G401 (cell line): Measurements from ENCODE around the gene C1QA. TPM values are rescaled to one million over a fixed set of nuclear protein-coding genes. Genes with fewer than 3 reads are reported as not detected.
A peak's percentile ranks its signal among the peaks of the same experiment; 100 is the strongest.

ENCODE experiments used
- DNase-seq: peaks from one replicate; pipeline ENCODE4 v3.0.0-alpha.2; 2015; ENCODE audit warnings: low spot score
- in situ Hi-C: cut with HindIII; loops from 2 replicates; pipeline ENCODE4 v1.10.0; 2016; ENCODE audit warnings: low sequenced_read_pairs, mixed read lengths
- total RNA-seq: library from RNA; depleted of rRNA; stranded (reverse); fragments of >200 nt; shearing (Covaris generic); gene quantifications from 2 replicates; pipeline ENCODE4 v1.2.3, GENCODE V29; 2014

C1QA gene
- total RNA-seq, 1 experiment from 2014 or later, result not detected

DNA sequence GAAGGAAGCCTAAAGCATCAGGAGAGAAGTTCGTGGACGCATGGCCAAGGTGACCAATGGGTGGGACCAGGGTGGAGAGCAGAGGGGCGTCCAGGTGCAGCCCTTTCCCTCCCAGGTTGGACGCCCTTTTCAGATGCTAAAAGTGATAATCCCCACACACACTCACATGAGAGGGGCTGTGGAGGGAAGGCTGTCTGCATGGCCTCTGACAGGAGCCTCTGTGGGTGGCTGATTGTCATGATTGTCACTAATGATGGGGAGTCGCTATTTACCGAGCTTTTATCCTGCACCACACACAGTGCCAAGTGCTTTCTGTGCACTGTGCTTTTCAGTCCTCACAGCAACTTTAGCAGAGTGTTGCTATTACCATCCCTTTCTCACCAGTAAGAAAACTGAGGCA lies 27.1 kb upstream of the C1QA start:
- in situ Hi-C loops, result no loop called here
- DNase-seq, result no peak

DNA sequence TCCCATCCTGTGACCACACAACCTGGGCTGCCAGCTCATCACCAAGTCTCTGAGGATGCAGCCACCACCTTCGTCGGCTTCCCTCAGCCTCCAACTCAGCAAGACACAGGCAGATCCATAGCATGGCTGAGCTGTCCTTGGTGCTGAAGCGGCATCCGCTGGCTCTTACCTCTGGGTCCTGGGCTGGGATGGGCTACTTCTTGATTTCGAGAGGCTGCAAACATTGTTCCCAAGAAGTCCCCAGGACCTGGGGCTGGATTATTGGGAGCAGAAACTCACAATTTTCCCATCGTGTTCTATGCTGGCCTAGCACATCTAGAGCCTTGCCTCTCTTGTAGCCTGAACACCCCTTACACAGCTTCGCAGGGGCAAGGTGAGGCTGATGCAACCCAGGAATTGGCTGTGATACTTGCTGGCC lies 24.9 kb upstream of the C1QA start:
- in situ Hi-C loops, result no loop called here
- DNase-seq, result peak; percentile 11

DNA sequence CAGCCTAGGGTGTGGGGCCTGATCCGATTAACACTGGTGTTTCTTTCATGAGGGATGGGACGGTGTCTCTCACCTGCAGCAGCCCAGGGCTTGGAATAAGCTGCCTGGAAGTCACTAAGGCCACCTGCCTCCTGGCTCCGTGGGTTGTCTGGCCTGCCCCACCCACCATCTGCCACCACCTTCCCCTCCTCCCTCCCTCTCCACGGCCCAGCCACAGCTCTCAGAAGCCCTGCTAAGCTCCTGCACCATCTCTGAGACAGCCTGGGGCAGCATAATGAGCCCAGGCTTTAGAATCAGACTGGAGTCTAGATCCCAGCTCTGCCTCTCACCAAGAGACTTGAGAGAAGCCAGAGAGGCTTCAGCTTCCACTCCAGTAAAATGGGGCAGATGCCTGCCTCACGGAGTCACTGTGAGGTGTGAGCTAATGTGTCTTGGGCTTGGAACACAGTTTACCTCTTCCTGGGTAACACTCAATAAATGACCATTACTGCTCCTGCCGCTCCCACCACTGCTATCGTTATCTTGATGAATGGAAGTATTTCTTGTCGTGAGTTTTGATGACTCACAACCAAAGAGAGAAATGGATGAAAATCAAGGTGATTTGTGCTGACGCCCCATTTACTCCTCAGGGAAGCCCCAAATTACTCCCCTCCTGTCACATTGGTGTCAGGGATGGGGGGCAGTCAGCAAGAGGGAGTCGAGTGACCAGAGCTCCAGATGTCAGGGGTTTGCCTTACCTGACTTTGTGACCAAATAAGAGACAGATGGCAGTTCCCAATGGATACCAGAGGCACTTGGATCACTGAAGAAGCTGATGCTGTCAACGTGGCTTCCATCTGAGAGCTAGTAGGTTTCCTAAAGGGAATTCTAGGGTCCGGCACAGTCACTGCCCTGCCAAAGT lies 23.5 kb upstream of the C1QA start:
- peak; percentile 73 for DNase-seq
- in situ Hi-C loops, result no loop called here

DNA sequence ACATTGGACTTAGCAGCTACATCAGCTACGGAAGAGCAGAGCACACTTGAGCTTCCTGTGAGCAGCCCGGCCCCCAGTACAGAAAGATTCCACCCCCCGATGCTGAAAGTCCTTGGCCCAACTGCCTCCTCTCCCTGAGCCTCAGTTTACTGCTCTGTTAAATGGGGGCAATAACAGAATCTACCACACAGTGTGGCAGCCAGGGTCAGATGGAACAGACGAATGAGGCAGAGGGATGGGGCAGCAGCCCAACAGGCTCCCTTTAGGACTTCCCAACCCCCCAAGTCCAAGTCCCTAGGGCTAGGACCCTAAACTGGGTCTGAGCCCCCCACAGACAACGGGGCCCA lies 22.9 kb upstream of the C1QA start:
- in situ Hi-C loops, result no loop called here
- DNase-seq, result no peak

DNA sequence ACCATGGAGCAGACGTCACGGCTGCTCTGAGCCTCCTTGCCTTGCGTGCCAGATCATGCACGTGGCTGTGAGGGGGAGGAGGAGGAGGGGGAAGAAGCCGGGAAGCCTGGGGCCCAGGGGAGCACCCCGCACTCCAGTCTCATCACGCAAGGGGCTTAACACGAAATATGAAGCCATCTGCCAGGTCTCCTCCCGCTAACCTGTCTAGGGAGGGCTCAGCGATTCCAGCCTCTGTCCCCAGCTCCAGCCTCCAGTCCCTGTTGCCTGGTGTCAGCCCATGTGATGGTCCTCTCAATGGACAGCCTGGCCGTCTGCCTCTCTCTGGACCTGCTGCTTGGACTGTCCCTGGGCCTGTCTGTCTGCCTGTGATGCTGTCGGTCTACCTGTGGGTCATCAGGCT lies 22.5 kb upstream of the C1QA start:
- in situ Hi-C loops, result no loop called here
- no peak for DNase-seq

DNA sequence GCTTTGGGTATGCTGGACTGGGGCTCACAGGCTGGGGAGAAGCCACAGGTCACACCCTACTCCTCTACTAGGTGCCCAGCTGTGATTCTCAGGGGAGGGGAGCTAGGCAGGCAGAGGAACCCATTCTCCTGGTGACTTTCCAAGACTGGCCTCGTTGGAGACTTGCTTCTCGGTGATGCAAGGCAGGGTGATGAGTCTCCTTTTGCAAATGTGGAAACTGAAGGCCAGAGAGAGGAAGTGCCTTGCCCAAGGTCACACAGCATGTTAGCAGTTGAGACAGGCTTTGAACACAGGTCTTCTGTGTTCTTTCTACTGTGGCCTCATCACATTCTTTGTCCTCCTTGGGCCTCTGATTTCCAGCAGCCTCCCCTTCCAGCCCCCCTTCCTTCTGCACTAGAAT lies 20.5 kb upstream of the C1QA start:
- DNase-seq, result no peak
- in situ Hi-C loops, result no loop called here

DNA sequence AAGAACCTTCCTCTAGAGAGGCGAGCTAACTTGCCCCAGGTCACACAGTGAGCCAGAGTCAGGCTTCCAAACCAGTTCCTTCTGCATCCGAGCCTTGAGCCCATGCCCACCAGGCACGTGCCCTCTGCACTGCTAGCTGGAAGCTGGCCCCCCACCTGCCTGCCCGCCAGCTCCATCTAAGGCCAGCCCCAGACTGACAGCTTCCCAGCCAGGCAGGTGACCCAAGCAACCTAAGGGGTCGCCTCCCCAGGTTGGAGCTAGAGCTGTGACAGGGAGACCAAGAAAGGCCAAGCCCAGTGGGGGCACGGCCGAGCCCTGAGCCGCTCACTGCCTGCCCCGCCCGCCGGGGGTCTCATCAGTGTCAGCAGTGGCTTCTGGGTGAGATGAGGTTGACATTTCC lies 19.9 kb upstream of the C1QA start:
- no peak for DNase-seq
- in situ Hi-C loops, result no loop called here

DNA sequence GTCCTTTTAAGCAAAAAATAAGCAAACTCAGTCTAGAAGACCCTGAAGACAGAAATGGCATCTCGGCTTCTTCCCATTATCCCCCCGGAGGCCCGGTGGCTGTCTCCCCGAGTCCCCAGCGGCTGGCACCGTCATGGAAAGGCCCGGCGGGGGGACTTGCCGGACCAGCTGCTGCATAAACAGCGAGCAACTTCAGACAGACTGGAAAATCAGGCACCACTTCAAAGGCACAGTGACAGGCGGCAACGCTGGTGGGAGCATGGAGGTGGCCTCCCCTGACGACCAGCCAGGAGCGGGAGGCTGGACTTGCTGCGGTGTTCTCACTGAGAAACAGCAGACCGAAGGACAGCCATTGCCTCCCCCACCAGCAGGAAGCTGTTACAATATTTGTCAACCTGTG lies 18.4 kb upstream of the C1QA start:
- DNase-seq, result no peak
- in situ Hi-C loops, result no loop called here

DNA sequence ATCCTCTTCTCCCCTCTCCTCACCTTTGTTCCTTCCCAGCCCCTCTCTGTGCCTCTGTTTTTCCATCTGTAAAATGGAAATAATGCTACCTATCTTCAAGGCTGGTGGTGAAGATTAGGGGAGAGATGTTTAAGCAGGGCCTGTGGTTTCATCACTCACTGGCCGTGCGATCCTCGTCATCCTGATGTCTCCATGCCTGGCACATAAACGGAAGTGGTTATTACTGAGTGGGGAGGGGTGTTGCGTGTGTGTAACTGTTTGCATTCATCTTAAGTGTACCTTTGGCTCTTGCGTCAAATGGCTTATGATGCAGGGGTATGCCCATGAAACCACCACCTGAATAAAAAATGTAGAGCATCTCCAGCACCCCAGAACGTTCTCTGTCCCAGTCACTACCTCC lies 17.2 kb upstream of the C1QA start:
- in situ Hi-C loops, result no loop called here
- DNase-seq, result no peak

DNA sequence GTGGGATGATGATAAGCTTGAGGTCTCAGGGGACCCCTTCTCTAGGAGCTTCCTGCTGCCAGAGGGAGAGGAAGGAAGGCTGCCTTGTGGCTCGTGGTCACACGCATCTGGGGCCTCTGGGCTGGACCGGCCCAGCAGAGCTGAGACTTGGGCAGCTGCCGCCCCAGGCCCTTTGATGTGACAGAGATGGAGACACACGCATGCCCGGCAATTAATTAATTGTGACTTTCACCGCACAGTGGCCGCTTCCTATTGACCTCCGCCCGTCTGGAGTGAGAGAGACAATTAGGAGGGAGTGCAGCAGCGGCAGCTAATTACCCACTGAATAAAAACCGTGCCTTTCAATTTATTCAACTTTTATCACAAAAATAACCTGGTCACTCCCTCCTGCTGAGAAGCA lies 16.6 kb upstream of the C1QA start:
- in situ Hi-C loops, result no loop called here

DNA sequence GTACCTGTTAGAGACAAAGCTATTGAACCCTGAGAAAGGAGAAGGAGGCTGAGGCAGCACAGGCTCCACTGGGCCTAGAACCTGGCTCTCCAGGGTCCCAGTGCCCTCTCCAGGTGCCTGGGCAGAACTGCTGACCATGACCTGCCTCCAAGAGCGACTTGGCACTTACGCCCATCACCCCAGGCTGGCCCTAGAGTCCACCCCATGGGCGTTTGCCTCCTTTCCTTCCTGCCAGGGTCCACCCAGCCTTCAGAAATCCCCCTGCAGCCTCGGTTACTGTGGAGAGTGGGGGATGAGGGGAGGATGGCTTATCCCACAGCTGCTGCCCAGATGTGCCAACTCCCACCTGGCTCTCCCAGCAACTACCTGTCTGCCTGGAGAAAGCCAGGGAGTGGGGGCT lies 14.7 kb upstream of the C1QA start:
- in situ Hi-C loops, result no loop called here
- no peak for DNase-seq

More for the DNA sequence above, 16.6 kb upstream of the C1QA start:
- DNase-seq, result no peak

DNA sequence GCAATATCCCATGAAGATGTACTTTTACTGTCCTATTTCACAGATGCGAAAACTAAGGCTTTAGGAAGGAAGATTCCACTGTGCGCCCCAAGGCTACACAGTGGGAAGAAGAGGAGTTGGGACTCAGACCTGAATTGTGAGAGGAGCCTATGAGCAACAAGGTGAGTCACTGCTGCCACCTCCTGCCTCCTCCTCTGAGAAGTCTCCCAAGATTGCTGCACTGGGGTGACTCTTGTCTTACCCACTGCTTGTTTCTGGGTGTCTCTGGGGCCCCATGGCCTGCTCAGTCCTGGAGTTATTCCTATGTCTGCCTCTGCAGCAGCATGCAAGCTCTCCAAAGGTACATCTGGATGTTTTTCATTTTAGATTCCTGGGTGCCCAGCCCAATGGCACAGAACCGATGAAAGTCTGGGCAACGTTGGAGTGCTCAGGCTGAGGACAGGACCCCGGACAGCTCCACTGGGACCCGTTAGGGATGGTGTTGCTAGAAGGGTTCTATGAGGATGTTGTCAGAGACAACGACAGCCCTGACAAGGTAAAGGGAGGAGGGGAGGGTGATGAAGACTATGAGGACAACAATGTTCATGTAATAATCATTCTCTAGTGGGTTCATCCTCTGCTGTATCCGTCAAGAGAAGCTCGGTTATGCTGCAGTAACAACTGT lies 11.0 kb upstream of the C1QA start:
- no peak for DNase-seq
- in situ Hi-C loops, result no loop called here

DNA sequence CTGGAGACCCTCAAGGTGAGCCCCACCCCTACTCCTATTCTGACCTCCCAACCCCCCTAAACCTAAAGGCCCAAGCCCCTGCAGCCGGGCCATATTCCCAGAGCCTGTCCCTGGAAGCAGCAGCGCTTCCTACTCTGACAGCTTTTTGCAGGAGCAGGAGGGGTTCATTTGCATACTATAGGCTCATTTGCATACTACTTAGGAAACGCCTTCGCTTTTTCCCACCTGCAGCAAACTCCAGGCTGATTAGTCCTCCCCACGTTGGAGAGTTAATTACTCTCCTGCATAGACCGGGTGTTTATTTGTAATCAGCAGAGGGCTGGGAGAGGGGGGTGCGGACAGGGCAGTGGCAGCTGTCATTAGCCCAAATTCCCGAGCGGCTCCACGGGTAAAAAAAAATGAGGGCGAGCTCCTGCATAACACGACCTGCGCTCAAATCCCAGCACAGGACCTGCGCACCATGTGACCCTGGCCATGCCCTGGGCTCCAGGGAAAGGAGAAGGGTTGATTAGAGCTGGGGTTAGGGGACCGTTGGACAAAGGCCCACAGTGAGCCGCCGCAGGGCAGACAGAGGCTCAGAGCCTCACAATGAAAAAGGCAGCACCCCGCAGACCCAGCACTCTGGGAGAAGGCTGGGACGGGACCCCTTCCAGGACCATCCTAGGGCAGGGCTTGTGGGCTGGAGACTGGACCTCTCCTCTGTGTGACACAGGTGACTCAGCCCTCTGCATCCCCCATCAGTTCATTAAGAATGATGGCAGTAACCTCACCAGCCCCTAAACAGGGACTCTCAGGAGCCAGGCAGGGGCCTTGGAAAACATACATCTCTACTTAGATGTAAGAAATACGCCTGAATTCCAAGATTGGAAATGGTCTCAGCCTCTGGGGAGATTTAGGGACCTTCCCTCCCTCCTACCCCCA lies 9.9 kb upstream of the C1QA start:
- no peak for DNase-seq
- in situ Hi-C loops, result no loop called here

DNA sequence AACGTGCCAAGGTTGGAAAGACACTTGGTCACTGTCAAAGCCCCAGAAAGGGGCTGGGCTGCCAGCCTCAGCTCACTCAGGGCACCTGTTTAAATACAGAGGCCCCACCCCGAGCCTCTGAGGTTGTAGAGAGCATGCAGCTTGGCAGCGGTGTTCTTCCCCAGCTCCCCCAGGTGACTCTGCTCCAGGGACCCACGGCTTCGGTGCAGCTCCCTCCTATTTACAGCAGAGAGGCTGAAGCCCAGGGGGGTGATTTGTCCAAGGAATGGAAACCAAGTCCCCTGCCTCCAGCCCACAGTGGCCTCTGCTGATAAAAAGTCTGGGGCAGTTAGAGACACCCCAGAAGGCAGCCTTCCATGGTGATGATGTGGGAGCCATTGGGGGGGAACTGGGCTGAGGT lies 9.1 kb upstream of the C1QA start:
- no peak for DNase-seq
- in situ Hi-C loops, result no loop called here

DNA sequence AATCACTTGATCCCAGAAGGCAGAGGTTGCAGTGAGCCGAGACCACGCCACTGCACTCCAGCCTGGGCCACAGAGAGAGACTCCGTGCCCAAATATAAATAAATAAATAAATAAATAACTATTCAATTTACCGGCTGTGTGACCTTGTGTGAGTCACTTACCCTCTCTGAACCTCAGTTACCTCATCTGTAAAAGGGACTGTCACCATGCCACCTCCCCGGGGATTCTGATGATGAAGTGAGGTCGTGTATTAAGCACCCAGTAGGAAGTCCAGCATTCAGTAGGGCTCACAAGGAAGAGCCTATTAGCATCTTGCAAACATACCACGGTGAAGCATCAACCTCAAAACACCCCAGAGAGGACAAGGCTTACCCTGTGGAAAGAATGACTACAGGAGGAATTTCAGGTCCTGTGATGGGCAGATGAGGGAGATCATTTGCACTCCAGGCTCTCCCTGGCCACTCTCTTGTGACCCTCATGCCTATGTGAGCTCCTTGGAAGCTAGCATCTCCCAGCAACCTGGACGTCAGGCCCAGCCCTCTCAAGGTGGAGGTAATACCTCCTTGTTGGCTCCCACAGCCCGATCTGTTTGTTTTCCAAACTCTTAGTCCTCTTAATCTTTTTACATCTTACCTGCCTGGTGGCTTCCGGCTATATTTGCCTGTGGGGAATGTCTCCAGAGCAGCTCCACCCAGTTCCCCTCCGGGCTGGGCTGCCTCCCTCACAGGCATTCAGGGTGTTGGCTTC lies 7.6 kb upstream of the C1QA start:
- DNase-seq, result no peak
- in situ Hi-C loops, result no loop called here

DNA sequence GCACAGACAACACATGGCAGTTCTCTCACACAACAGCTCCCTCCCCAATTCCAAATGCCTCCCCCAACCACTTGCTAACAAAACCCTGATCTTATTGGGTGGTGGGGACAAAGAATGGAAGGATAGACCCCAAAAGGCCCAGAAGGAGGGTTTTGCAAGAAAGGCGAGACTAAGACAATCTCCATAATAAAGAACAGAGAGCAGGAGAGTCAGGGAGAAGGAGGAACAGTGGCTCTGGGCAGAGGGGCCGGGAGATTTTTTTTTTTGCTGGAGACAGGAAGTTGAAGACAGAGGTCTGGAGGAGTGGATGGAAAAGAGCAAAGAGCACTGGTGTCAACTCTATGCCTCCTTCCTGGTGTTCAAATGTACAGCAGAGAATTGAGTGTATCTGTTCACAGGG lies 6.5 kb upstream of the C1QA start:
- in situ Hi-C loops, result no loop called here
- DNase-seq, result no peak

DNA sequence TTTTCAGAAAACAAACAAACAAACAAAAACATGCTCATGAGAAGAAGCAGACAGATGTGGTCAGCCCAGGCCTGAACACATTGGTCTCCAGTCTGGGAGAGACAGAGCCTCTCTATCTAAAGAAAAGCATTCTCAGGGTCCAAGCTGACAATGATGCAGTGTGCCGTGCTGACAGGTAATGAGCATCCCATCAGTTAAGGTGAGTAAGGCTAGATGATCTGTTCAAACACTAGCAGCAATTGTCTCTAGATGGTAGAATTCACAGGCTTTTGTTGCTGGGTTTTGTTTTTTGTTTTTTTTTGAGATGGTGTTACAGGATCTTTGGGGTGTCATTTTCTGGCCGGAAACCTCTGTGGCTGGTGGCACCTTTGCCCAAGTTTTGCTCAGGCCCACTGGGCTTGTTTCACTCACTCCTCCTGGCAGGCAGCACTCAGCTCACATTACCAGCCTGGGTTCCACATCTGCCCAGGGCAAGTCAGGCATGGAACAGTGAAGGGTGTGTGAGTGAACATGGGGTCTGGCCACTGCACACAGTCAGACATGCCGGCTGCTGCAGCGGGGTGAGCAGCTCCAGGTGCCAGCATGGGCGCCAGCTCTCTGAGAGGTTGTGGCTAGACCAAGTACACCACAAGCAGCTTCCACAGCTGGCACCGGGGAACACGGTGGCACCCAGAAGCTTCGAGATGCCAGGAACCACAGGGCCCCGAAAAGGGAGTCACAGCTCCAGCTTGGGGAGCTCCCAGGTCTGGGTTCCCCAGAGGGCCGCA lies 2.5 kb upstream of the C1QA start:
- DNase-seq, result no peak
- in situ Hi-C loops, result no loop called here

DNA sequence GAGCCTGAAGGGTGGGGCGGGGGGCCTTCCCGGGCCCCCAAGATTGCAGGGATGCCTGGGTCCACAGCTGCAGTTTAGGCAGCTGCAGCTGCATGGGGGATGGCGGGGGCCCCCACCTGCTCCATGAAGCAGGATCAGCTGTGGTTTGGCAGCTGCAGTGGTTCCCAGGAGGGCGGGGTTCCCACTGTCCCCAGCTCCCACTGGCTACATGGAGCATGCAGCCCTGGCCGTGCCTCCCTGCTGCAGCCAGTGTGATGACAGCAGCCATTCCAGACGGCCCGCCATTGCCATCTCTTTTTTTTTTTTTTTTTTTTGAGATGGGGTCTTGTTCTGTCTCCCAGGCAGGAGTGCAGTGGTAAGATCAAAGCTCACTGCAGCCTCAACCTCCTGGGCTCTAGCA lies 992 bp upstream of the C1QA start:
- in situ Hi-C loops, result no loop called here
- no peak for DNase-seq

DNA sequence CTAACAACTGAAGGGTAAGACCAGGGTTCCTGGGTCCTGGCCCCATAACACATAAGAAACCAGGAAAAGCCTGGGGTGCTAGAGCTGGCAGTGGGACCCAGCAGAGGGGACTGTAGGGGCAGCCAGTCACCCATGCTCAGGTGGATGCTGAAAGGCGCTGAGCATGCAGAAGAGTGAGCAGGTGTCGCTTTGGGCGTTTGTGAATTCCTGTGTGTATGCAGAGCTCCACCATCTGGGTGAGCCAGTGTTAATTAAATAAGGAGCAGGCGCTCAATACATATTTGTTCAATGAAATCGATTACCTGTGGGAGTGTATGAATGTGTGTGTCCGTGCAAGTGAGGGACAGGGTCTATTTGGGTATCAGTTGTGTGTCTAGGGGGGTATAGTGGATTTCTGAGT lies 499 bp downstream of the C1QA start:
- in situ Hi-C loops, result no loop called here
- DNase-seq, result no peak
